NCI-H2227 (cell line): Measurements from ENCODE around the gene HP.
"Not testable (repeated sequence)": the region's sequence is repeated elsewhere in the genome, so short reads cannot be mapped to it uniquely, and the experiment has no call there.

ENCODE experiments used
- DNase-seq: peaks from one replicate; lab custom pipeline; 2025; ENCODE audit not compliant: unreplicated experiment; lab: John Stamatoyannopoulos, UW

Gene HP

GRCh38 chr16:72042157-72042660 lies 12.1 kb upstream of the HP start:
- no peak for DNase-seq

- no peak for DNase-seq
Observed at GRCh38 chr16:72043058-72043457, 11.2 kb upstream of the HP start.

GRCh38 chr16:72043539-72043938 lies 10.8 kb upstream of the HP start:
- DNase-seq = no peak

GRCh38 chr16:72044296-72044695 lies 10.0 kb upstream of the HP start:
- no peak for DNase-seq

- no peak for DNase-seq
Observed at GRCh38 chr16:72044825-72045359, 9.4 kb upstream of the HP start.

GRCh38 chr16:72049110-72049509 lies 5.2 kb upstream of the HP start:
- no peak for DNase-seq

GRCh38 chr16:72050769-72051464 lies 3.4 kb upstream of the HP start:
- DNase-seq = no peak

- no peak for DNase-seq
Observed at GRCh38 chr16:72051818-72052217, 2.5 kb upstream of the HP start.

GRCh38 chr16:72055911-72056310 lies 1.6 kb downstream of the HP start:
- DNase-seq = no peak

GRCh38 chr16:72057313-72057712 lies 3.0 kb downstream of the HP start:
- DNase-seq = not testable (repeated sequence)

GRCh38 chr16:72059060-72059459 lies 4.8 kb downstream of the HP start:
- not testable (repeated sequence) for DNase-seq

GRCh38 chr16:72060405-72060804 lies 6.1 kb downstream of the HP start:
- no peak for DNase-seq

GRCh38 chr16:72061564-72061963 lies 7.3 kb downstream of the HP start:
- DNase-seq = no peak

GRCh38 chr16:72064361-72064894 lies 10.1 kb downstream of the HP start:
- no peak for DNase-seq

- peak; percentile 21 for DNase-seq
Observed at GRCh38 chr16:72066747-72067146, 12.4 kb downstream of the HP start.

- DNase-seq = no peak
Observed at GRCh38 chr16:72068930-72069329, 14.6 kb downstream of the HP start.

- no peak for DNase-seq
Observed at GRCh38 chr16:72072514-72073342, 18.4 kb downstream of the HP start.

GRCh38 chr16:72073560-72074230 lies 19.4 kb downstream of the HP start:
- no peak for DNase-seq

- not testable (repeated sequence) for DNase-seq
Observed at GRCh38 chr16:72075067-72075466, 20.8 kb downstream of the HP start.

- not testable (repeated sequence) for DNase-seq
Observed at GRCh38 chr16:72076991-72077706, 22.8 kb downstream of the HP start.
